Measurements from ENCODE around the gene PPP1R9A. TPM values are rescaled to one million over a fixed set of nuclear protein-coding genes. Genes with fewer than 3 reads are reported as not detected.

PPP1R9A gene
- polyA plus RNA-seq, 1 donor from 2014 or later, result 2.2 TPM

- Mint-ChIP-seq H3K27ac (no peak overlapping the region), H3K9me3 (peaks cover 0 to 2% (median 0%) of the 10 kb centered on the region in 3 donors), H3K36me3 (no peaks in the 10 kb centered on the region), H3K4me3 (no peak overlapping the region), H3K4me1 (no peaks in the 10 kb centered on the region), H3K27me3 (peaks cover 6% of the 10 kb centered on the region)
These were observed 32.0 kb downstream of the PPP1R9A start for GRCh38 chr7:94939395-94939794.

DNA sequence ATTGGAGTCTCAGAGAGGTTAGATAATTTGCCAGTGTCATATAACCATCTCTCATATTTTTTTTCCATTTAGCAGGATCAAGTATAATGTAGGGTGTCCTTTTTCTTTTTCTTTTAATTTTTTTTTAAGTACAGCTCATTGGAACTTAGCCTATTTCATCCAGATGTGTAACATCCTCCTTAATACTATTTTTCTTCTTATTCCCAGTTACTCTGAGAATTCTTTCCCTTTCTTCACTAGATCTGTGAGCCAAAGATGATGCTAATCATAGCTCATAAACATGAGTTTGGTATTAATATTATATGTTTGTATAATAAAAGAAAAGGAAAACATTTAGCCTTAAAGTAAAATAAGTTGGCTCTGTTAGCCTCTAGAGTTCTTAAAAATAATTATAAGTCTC is 32.8 kb downstream of the PPP1R9A start:
- Mint-ChIP-seq H3K9me3 (peaks cover 0 to 2% (median 0%) of the 10 kb centered on the region in 3 donors), H3K27ac (no peak overlapping the region), H3K27me3 (peaks cover 6% of the 10 kb centered on the region), H3K36me3 (no peaks in the 10 kb centered on the region), H3K4me3 (no peak overlapping the region), H3K4me1 (no peaks in the 10 kb centered on the region)

DNA sequence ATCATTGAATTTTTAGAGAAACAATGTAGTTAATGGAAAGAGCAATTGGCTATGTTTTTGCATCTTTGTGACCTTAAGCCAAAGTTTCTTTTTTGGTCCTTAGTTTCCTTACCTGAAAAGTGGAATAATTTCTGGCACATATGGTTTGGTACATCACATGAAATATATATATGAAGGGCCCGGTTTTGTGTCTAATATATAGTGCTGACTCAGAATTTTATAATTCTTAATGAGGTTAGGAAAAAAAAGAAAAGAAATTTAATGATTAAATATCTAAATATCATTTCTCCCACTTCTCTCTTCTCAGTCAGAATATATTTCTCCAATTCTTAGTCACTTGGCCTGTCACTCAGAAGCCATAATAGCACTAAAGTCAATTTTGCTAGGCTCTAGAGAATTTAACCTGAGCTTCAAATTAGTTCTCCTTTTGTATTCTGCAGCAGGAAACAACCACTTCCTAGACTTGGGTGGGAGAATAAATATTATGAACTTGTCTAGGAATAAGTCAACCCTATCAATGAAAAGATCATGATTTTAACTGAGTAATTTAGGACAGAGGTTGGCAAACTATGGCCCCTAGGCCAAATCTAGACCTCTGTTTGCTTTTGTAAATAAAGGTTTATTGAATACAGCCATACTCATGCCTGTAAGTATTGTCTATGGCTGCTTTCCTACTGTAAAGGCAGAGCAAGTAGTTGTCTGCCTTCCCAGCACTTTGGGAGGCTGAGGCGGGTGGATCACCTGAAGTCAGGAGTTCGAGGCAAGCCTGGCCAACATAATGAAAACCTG is 34.6 kb downstream of the PPP1R9A start:
- H3K9me3 Mint-ChIP-seq, result peaks cover 0 to 2% (median 0%) of the 10 kb centered on the region in 3 donors

GRCh38 chr7:94943134-94943533 is 35.7 kb downstream of the PPP1R9A start:
- H3K4me1 Mint-ChIP-seq, result no peaks in the 10 kb centered on the region
- no peak overlapping the region for H3K27ac Mint-ChIP-seq
- peaks cover 0 to 2% (median 0%) of the 10 kb centered on the region in 3 donors for H3K9me3 Mint-ChIP-seq
- H3K36me3 Mint-ChIP-seq, result no peaks in the 10 kb centered on the region
- H3K4me3 Mint-ChIP-seq, result no peak overlapping the region
- peaks cover 2% of the 10 kb centered on the region for H3K27me3 Mint-ChIP-seq

More for the DNA sequence above, 34.6 kb downstream of the PPP1R9A start:
- Mint-ChIP-seq H3K27ac (no peak overlapping the region), H3K36me3 (no peaks in the 10 kb centered on the region), H3K27me3 (peaks cover 5% of the 10 kb centered on the region), H3K4me1 (no peaks in the 10 kb centered on the region), H3K4me3 (no peak overlapping the region)

GRCh38 chr7:94949532-94949931 is 42.1 kb downstream of the PPP1R9A start:
- H3K9me3 Mint-ChIP-seq, result peaks cover 0 to 2% (median 0%) of the 10 kb centered on the region in 3 donors
- H3K4me1 Mint-ChIP-seq, result no peaks in the 10 kb centered on the region
- peaks cover 2% of the 10 kb centered on the region for H3K27me3 Mint-ChIP-seq
- no peaks in the 10 kb centered on the region for H3K36me3 Mint-ChIP-seq
- H3K27ac Mint-ChIP-seq, result no peak overlapping the region
- H3K4me3 Mint-ChIP-seq, result no peak overlapping the region

- Mint-ChIP-seq H3K4me3 (no peak overlapping the region), H3K36me3 (no peaks in the 10 kb centered on the region), H3K27me3 (no peaks in the 10 kb centered on the region), H3K4me1 (no peaks in the 10 kb centered on the region), H3K9me3 (peaks cover 0 to 2% (median 0%) of the 10 kb centered on the region in 3 donors), H3K27ac (no peak overlapping the region)
These were observed 48.4 kb downstream of the PPP1R9A start for GRCh38 chr7:94955807-94956206.

GRCh38 chr7:94957061-94957460 is 49.7 kb downstream of the PPP1R9A start:
- Mint-ChIP-seq H3K36me3 (no peaks in the 10 kb centered on the region), H3K4me3 (no peak overlapping the region), H3K27me3 (no peaks in the 10 kb centered on the region), H3K4me1 (no peaks in the 10 kb centered on the region), H3K9me3 (peaks cover 0 to 2% (median 0%) of the 10 kb centered on the region in 3 donors), H3K27ac (no peak overlapping the region)

- Mint-ChIP-seq H3K36me3 (peaks cover 2% of the 10 kb centered on the region), H3K27ac (no peak overlapping the region), H3K4me3 (no peak overlapping the region), H3K9me3 (peaks cover 1 to 5% (median 4%) of the 10 kb centered on the region in 3 donors), H3K27me3 (no peaks in the 10 kb centered on the region), H3K4me1 (peaks cover 0 to 1% (median 0%) of the 10 kb centered on the region in 3 donors)
These were observed 55.3 kb downstream of the PPP1R9A start for GRCh38 chr7:94962661-94963060.

DNA sequence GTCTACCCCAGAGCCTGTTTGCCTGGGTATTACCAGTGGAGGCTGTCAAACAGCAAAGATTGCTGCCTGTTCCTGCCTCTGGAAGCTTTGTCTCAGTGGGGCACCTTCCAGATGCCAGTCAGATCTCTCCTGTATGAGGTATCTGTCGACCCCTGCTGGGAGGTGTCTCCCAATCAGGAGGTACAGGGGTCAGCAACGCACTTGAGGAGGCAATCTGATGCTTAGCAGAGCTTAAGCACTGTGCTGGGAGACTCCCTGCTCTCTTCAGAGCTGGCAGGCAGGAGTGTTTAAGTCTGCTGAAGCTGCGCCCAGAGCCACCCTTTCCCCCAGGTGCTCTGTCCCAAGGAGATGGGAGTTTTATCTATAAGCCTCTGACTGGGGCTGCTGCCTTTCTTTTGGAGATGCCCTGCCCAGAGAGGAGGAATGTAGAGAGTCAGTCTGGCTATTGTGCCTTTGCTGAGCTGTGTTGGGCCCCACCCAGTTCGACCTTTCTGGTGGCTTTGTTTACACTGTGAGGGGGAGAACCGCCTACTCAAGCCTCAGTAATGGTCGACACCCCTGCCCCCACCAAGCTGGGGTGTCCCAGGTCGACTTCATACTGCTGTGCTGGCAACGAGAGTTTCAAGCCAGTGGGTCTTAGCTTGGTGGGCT is 62.2 kb downstream of the PPP1R9A start:
- Mint-ChIP-seq H3K27ac (no peak overlapping the region), H3K27me3 (peaks cover 5% of the 10 kb centered on the region), H3K36me3 (peaks cover 2% of the 10 kb centered on the region), H3K4me1 (peaks cover 0 to 6% (median 4%) of the 10 kb centered on the region in 3 donors), H3K9me3 (peaks cover 1 to 5% (median 4%) of the 10 kb centered on the region in 3 donors), H3K4me3 (no peak overlapping the region)

DNA sequence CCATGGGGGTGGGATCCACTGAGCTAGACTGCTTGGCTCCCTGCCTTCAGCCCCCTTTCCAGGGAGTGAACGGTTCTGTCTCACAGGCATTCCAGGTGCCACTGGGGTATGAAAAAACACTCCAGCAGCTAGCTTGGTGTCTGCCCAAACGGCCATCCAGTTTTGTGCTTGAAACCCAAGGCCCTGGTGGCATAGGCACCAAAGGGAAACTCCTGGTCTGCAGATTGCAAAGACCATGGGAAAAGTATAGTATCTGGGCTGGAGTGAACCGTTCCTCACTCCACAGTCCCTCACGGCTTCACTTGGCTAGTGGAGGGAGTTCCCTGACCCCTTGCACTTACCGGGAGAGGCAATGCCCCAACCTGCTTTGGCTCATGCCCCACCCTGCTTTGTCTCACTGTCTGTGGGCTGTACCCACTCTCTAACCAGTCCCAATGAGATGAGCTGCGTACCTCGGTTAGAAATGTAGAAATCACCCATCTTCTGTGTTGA is 62.7 kb downstream of the PPP1R9A start:
- no peak overlapping the region for H3K4me3 Mint-ChIP-seq
- H3K4me1 Mint-ChIP-seq, result peaks cover 0 to 6% (median 4%) of the 10 kb centered on the region in 3 donors
- H3K27me3 Mint-ChIP-seq, result peaks cover 5% of the 10 kb centered on the region
- H3K9me3 Mint-ChIP-seq, result peaks cover 0 to 1% (median 1%) of the 10 kb centered on the region in 3 donors
- H3K36me3 Mint-ChIP-seq, result no peaks in the 10 kb centered on the region
- H3K27ac Mint-ChIP-seq, result no peak overlapping the region

GRCh38 chr7:94971051-94971867 is 63.9 kb downstream of the PPP1R9A start:
- peaks cover 5% of the 10 kb centered on the region for H3K27me3 Mint-ChIP-seq
- no peaks in the 10 kb centered on the region for H3K36me3 Mint-ChIP-seq
- H3K4me3 Mint-ChIP-seq, result no peak overlapping the region
- H3K4me1 Mint-ChIP-seq, result peaks cover 0 to 6% (median 4%) of the 10 kb centered on the region in 3 donors
- H3K27ac Mint-ChIP-seq, result no peak overlapping the region
- peaks cover 0 to 1% (median 1%) of the 10 kb centered on the region in 3 donors for H3K9me3 Mint-ChIP-seq

DNA sequence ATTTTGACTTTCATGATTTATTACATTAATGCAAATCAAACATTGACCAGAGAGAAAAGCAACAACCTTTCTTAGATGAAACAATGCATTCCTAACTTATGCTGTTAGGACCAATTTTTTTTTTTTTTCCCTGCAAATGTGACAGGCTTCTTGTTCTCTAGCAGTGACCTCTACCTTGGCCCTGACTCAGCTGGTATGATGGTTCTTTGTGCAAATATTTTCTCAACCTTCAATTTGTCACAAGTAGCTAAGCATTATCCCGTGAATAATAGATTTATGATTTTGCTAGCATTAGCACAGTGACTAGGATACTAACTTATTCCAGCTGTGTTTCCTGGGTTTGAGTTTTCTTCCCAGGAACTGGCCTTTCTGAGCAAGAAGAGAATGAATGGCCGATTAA is 64.9 kb downstream of the PPP1R9A start:
- no peak overlapping the region for H3K27ac Mint-ChIP-seq
- no peak overlapping the region for H3K4me3 Mint-ChIP-seq
- peaks cover 5% of the 10 kb centered on the region for H3K27me3 Mint-ChIP-seq
- no peaks in the 10 kb centered on the region for H3K36me3 Mint-ChIP-seq
- H3K4me1 Mint-ChIP-seq, result peaks cover 0 to 6% (median 4%) of the 10 kb centered on the region in 3 donors
- peaks cover 0 to 2% (median 1%) of the 10 kb centered on the region in 3 donors for H3K9me3 Mint-ChIP-seq

DNA sequence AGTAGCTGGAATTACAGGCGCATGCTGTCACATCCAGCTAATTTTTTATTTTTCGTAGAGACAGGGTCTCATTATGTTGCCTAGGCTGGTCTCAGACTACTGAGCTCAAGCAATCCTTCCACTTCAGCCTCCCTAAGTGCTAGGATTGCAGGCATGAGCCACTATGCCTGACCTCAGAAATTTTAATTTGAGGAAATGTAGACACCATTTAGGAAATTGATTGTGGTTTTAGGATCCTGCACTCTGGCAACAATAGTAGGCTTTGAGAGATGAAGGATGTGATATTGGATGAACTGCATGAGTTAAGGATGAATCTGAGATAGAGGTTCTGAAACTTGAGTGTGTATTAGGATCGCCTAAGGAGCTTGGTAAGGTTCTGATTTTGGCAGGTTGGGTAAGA is 66.5 kb downstream of the PPP1R9A start:
- Mint-ChIP-seq H3K9me3 (peaks cover 0 to 2% (median 0%) of the 10 kb centered on the region in 3 donors), H3K4me3 (no peak overlapping the region), H3K27me3 (peaks cover 5% of the 10 kb centered on the region), H3K36me3 (no peaks in the 10 kb centered on the region), H3K4me1 (peaks cover 0 to 6% (median 2%) of the 10 kb centered on the region in 3 donors), H3K27ac (no peak overlapping the region)

DNA sequence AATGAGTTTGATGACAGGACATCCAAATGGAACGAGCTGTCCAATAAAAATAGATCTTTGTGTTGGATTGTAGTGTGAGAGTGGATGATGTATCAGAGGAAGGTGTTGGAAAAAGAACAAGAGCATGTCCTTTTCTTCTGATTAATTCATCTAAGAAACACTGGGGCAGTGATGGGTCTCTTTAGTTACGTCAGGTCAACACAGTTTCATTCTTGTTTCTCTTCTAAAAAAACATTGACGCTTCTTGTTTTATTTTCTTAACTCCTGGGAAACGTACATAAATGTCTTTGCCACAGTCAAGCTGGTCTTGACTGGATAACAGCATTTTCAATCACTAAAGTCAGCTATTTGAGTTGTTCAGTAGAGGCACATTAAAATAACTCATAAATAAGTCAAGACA is 67.0 kb downstream of the PPP1R9A start:
- H3K27ac Mint-ChIP-seq, result no peak overlapping the region
- H3K4me1 Mint-ChIP-seq, result peaks cover 0 to 6% (median 2%) of the 10 kb centered on the region in 3 donors
- peaks cover 0 to 2% (median 0%) of the 10 kb centered on the region in 3 donors for H3K9me3 Mint-ChIP-seq
- no peaks in the 10 kb centered on the region for H3K36me3 Mint-ChIP-seq
- H3K27me3 Mint-ChIP-seq, result peaks cover 5% of the 10 kb centered on the region
- H3K4me3 Mint-ChIP-seq, result no peak overlapping the region

DNA sequence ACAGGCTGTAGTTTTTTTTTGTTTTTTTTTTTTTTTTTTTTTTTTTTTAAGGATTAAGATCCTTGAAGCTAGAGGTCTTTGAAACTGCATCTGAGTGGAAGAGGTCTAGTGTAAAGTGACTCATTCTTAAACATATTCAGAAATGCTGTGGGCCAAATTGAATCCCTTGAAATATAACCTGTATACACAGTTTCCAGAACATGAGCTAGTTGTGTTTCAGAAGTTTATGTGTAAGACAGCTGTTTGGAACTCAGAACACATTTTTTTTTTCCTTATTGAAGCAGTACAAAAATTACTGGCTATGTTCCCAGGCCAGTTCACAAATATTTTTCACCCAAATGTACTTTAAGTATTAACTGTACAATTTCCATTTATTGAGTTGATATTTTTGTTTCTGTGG is 67.9 kb downstream of the PPP1R9A start:
- Mint-ChIP-seq H3K9me3 (peaks cover 0 to 2% (median 0%) of the 10 kb centered on the region in 3 donors), H3K4me1 (peaks cover 0 to 6% (median 2%) of the 10 kb centered on the region in 3 donors), H3K27ac (no peak overlapping the region), H3K4me3 (no peak overlapping the region), H3K36me3 (no peaks in the 10 kb centered on the region), H3K27me3 (peaks cover 5% of the 10 kb centered on the region)

Measured in IgD-negative memory B cell (primary cell).